AG10803 (cell line): ENCODE results near the gene BST1.
A peak's percentile ranks its signal among the peaks of the same experiment; 100 is the strongest.

Experiments
- DNase-seq: peaks from one replicate; pipeline ENCODE4 v3.0.0; 2010; ENCODE audit warnings: low read depth
- H3K4me3 ChIP-seq: 2 replicates; pipeline ENCODE4 v1.5.1; 2011; ENCODE audit warnings: mild to moderate bottlenecking, low read length, control low read depth
- CTCF ChIP-seq: conservative IDR thresholded peaks from 2 replicates; pipeline ENCODE4 v1.5.1; 2011; ENCODE audit warnings: mild to moderate bottlenecking, low read length, control low read depth, inconsistent platforms

Gene BST1, protein sequence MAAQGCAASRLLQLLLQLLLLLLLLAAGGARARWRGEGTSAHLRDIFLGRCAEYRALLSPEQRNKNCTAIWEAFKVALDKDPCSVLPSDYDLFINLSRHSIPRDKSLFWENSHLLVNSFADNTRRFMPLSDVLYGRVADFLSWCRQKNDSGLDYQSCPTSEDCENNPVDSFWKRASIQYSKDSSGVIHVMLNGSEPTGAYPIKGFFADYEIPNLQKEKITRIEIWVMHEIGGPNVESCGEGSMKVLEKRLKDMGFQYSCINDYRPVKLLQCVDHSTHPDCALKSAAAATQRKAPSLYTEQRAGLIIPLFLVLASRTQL

DNA sequence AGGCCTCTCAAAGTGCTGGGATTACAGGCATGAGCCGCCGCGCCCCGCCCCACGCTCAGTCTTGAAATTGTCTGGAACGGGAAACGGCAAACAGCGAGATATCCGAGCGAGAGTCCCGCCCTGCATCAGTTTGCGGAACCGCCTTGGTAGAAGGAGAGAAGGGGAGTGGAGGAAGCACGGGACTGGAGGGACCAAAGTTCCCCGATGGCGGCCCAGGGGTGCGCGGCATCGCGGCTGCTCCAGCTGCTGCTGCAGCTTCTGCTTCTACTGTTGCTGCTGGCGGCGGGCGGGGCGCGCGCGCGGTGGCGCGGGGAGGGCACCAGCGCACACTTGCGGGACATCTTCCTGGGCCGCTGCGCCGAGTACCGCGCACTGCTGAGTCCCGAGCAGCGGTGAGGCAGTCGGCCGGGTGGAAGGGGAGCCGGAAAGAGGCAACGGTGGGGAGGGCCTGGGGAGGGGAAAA is at the start of gene BST1:
BST1 (plus strand) TSS at position 125 of the 463 bp plus-strand sequence; CDS start at position 205, 80 bp downstream.
- peak within 1 kb of the TSS; percentile 65 for H3K4me3 ChIP-seq
- peak; percentile 53 for DNase-seq
- TF ChIP-seq CTCF, result no peak

DNA sequence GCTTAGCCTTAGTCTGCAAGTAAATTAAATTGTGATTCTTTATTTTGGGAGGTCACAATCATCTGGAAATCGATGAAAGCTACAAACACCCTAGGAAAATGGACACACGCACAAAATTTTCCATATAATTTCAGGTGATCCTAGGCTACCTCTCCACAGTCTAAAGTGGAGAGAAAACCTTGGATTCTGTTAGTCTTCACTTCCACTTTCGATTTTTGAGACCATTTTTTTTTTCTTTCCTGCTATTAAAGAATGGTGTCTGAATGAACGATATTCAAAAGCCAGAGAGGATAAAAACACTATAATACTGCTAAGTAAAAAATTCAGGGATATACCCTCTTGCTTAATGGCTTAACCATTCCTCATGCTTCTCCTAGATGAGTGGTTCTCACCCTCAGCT is 49.4 kb upstream of the BST1 start:
- no peak for DNase-seq
- TF ChIP-seq CTCF, result no peak
- peak overlapping the region; percentile 78 for H3K4me3 ChIP-seq

GRCh38 chr4:15653864-15654592 is 48.8 kb upstream of the BST1 start:
- peak overlapping the region; percentile 78 for H3K4me3 ChIP-seq
- TF ChIP-seq CTCF, result no peak
- peak; percentile 46 for DNase-seq

DNA sequence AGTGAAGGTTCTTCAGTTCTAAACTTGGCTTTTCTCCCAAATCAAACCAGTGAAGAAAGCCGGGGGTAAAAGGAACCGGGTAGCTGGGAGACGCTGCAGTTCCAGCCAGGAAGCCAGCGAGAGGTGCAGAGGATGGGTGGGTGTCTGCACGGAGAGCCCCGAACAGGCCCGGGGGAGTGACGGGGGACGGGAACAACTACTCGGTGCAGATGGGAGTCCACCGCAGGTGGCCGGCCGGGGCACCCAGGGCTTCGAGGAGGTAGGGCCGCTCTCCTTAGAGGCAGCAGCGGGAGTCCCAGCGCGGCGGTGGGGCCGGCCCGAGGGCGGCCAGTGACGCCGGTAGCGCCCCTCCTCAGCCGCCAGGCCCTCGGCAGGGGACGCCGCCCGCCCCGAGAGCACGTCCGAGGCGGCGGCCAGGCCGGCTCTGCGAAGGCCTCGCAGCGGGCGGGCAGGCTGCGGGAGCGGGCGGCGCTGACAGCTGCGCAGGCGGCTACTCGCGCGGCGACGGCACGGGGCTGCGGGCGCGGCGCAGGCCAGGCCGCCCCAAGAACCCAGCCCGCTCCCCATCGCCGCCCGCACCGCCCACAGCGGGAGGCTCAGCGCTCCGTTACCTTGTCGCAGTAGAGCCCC is 48.2 kb upstream of the BST1 start:
- peak overlapping the region; percentile 78 for H3K4me3 ChIP-seq
- DNase-seq, result peak; percentile 35
- TF ChIP-seq CTCF, result no peak

GRCh38 chr4:15655223-15656037 is 47.4 kb upstream of the BST1 start, which contains the start of gene FBXL5:
Gene FBXL5 (minus strand): TSS chr4:15655357. CDS start chr4:15655287, 70 bp downstream.
- DNase-seq, result peak; percentile 87
- no peak for TF ChIP-seq CTCF

GRCh38 chr4:15656038-15656470 is 46.8 kb upstream of the BST1 start:
- DNase-seq, result no peak
- TF ChIP-seq CTCF, result no peak
- H3K4me3 ChIP-seq, result peak overlapping the region; percentile 72

More at GRCh38 chr4:15655223-15656037, 47.4 kb upstream of the BST1 start, which contains the start of gene FBXL5:
- H3K4me3 ChIP-seq, result peak within 1 kb of the TSS; percentile 78
